A549 treated with Hydrocortisone at 1 μM for 4 hours (cell line): ENCODE results near the gene OR5J2. TPM values are rescaled to one million over a fixed set of nuclear protein-coding genes. Genes with fewer than 3 reads are reported as not detected.

Source experiments
- total RNA-seq: library from RNA; stranded (reverse); fragments of 200-300 nt; extraction: Qiagen RNA extraction; gene quantifications from 5 replicates; pipeline ENCODE4 v1.2.3, GENCODE V29; 2022

Gene OR5J2
- total RNA-seq: not detected in 5 replicates

DNA sequence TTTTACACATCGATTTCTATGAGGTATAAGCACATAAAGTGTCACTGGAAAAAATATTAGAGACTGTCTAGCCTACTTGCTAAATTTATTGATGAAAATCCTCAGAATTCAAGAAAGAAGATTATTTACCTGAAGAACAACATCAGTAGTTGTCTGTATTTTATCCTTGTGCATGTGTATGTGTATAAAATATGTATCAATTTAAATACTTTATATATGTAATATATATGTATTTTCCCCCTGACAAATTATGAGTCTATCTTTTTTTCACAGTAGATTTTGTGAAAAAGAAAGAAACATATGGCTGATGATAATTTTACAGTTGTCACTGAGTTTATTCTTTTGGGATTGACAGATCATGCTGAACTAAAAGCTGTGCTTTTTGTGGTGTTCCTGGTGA is at the start of gene OR5J2:
TSS of gene OR5J2 (plus strand) at position 301 of the 400 bp plus-strand sequence. CDS start at position 301, 0 bp downstream.

DNA sequence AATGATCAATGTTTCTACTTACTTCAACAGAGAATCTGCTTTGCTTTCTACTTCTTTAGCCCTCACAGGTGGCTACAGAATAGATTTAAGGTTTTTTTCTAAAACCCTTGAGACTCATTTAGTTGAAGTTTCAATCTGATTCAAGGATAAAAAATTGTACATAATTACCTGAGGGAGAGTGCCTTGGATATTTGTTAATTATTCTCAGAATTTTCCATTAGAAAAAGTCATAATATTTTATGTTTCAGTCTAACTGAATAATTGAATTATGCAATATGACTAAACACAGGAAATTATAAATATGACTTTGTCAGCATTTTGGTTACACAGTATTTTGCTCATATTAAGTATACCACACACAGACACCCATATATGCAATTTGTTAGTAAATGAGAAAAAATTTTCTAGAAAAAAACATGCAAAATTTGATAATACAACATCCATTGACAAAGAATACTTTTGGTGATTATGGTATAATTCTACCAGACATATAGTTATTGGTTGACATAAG is 36.2 kb upstream of the OR5J2 start, which contains the start of gene OR8J3:
TSS of gene OR8J3 (minus strand) at position 51 of the 511 bp plus-strand sequence. CDS start 2,483 bp downstream, outside the sequence.

DNA sequence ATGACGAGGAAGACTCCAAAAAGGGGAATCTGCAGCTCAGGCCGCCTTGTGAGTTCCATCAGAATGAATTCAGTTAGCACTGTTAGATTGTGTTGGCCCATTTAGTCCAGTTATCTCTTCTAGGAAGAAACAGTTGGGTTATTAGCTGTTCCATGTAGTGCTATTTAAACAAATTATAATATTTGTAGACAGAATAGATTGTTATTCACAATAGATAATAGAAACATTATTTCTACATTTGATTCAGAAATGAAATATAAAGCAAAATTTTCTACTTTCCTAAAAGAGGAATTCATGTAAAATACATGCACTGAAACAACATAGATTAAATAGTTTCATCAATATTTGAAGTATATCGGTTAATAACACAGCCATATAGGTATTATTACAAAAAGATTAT is 16.2 kb upstream of the OR5J2 start, which contains the start of gene OR8K5:
TSS of gene OR8K5 (minus strand) at position 101 of the 400 bp plus-strand sequence. CDS start at position 101, 0 bp downstream.

Other genes starting within 250 kb of the OR5J2 start
- gene OR5I1, start 240.2 kb upstream of the OR5J2 start, total RNA-seq: not detected in 5 replicates
- gene OR10AG1, start 206.7 kb upstream of the OR5J2 start, total RNA-seq: not detected in 5 replicates
- gene OR5F1, start 182.0 kb upstream of the OR5J2 start, total RNA-seq: not detected in 5 replicates
- gene OR5AS1, start 149.0 kb upstream of the OR5J2 start, total RNA-seq: not detected in 5 replicates
- not detected in 5 replicates for gene OR8I2, start 83.3 kb upstream of the OR5J2 start, total RNA-seq
- not detected in 5 replicates for gene OR8H2, start 72.9 kb upstream of the OR5J2 start, total RNA-seq
- not detected in 5 replicates for gene OR8H3, start 54.2 kb upstream of the OR5J2 start, total RNA-seq
- not detected in 5 replicates for gene OR8J3, start 36.4 kb upstream of the OR5J2 start, total RNA-seq
- not detected in 5 replicates for gene OR8K5, start 16.3 kb upstream of the OR5J2 start, total RNA-seq
- not detected in 5 replicates for gene OR5T2, start 57.6 kb downstream of the OR5J2 start, total RNA-seq
- gene OR5T3, start 75.6 kb downstream of the OR5J2 start, total RNA-seq: not detected in 5 replicates
- not detected in 5 replicates for gene OR5T1, start 97.5 kb downstream of the OR5J2 start, total RNA-seq
- gene OR8H1, start 115.6 kb downstream of the OR5J2 start, total RNA-seq: not detected in 5 replicates
- not detected in 5 replicates for gene OR8K3, start 138.5 kb downstream of the OR5J2 start, total RNA-seq
- not detected in 5 replicates for gene OR8K1, start 169.4 kb downstream of the OR5J2 start, total RNA-seq
- gene OR8J1, start 177.7 kb downstream of the OR5J2 start, total RNA-seq: not detected in 5 replicates
- gene OR8U1, start 199.0 kb downstream of the OR5J2 start, total RNA-seq: not detected in 5 replicates
- gene OR5AL1, start 236.1 kb downstream of the OR5J2 start, total RNA-seq: not detected in 5 replicates